ACC112 (cell line): ENCODE measurements around the gene CNBD2.
A peak's percentile ranks its signal among the peaks of the same experiment; 100 is the strongest.
"Not testable (repeated sequence)": the region's sequence is repeated elsewhere in the genome, so short reads cannot be mapped to it uniquely, and the experiment has no call there.

Experiments
- H2AFZ ChIP-seq: fragments of 200-600 bp; sonication (generic); one replicate; pipeline ENCODE4 v1.6.0; 2017; ENCODE audit warnings: antibody characterized with exemption, low read length; ENCODE audit not compliant: unreplicated experiment
- H3K27ac ChIP-seq: fragments of 200-600 bp; sonication (generic); 2 replicates; pipeline ENCODE4 v1.5.1; 2014; ENCODE audit warnings: low read depth, mild to moderate bottlenecking, antibody characterized with exemption, low read length, moderate library complexity
- H3K27me3 ChIP-seq: fragments of 200-600 bp; sonication (generic); 2 replicates; pipeline ENCODE4 v1.6.1; 2014; ENCODE audit warnings: mild to moderate bottlenecking, antibody characterized with exemption, low read length, moderate library complexity, mixed read lengths; ENCODE audit not compliant: insufficient read depth
- H3K36me3 ChIP-seq: fragments of 200-600 bp; sonication (generic); 2 replicates; pipeline ENCODE4 v1.6.1; 2016; ENCODE audit warnings: mild to moderate bottlenecking, antibody characterized with exemption, low read length, moderate library complexity, mixed read lengths; ENCODE audit not compliant: insufficient read depth
- H3K4me1 ChIP-seq: fragments of 200-600 bp; sonication (generic); one replicate; pipeline ENCODE4 v1.6.1; 2016; ENCODE audit warnings: low read length, mixed read lengths; ENCODE audit not compliant: insufficient read depth, unreplicated experiment, control insufficient read depth
- H3K4me3 ChIP-seq: fragments of 200-600 bp; sonication (generic); 2 replicates; pipeline ENCODE4 v1.5.1; 2014; ENCODE audit warnings: mild to moderate bottlenecking, low read depth, low read length
- H3K79me2 ChIP-seq: fragments of 200-600 bp; sonication (generic); one replicate; pipeline ENCODE4 v1.6.0; 2016; ENCODE audit warnings: low read length; ENCODE audit not compliant: control insufficient read depth, unreplicated experiment, insufficient read depth

CNBD2 gene

DNA sequence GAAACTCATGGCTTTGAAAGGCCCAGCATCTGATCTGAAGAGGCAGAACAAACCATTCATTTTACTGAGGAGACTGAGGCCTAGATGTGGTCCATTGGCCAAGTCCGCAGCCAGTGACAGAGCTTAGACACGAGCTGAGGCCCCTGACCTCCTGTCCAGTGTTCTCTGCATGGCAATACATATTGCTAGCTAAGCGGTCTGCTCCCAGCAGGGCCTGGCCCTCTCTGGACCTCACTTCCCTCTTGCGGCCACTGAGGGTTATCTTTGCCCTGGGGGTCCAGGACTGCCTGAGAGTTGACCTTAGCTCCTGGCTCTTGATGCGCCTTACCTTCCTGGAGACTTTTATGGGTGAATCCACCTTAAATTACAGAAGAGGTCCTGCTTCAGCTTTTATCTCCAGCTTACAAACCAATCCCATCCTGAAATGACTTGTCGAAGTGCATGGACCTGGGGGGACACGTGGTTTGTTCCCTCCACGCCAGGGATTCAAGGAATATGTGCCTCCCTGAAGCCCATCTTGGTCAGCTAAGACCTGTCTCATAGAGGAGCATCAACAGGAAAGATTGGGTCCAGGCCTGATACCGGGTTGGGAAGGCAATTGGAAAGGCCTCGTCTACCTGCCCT is 75.6 kb downstream of the CNBD2 start:
- no peak overlapping the region for H3K27ac ChIP-seq
- H3K36me3 ChIP-seq, result no peaks in the 10 kb centered on the region; the same call in 1 of the 2 replicates
- H3K79me2 ChIP-seq, result peaks cover 34% of the 10 kb centered on the region
- no peaks in the 10 kb centered on the region for H3K4me1 ChIP-seq
- no peak overlapping the region for H2AFZ ChIP-seq
- H3K27me3 ChIP-seq, result no peaks in the 10 kb centered on the region
- H3K4me3 ChIP-seq, result no peak overlapping the region

- Histone ChIP-seq H3K4me1 (no peaks in the 10 kb centered on the region), H3K79me2 (peaks cover 48% of the 10 kb centered on the region)
These were observed 77.0 kb downstream of the CNBD2 start for GRCh38 chr20:36045373-36045714.

DNA sequence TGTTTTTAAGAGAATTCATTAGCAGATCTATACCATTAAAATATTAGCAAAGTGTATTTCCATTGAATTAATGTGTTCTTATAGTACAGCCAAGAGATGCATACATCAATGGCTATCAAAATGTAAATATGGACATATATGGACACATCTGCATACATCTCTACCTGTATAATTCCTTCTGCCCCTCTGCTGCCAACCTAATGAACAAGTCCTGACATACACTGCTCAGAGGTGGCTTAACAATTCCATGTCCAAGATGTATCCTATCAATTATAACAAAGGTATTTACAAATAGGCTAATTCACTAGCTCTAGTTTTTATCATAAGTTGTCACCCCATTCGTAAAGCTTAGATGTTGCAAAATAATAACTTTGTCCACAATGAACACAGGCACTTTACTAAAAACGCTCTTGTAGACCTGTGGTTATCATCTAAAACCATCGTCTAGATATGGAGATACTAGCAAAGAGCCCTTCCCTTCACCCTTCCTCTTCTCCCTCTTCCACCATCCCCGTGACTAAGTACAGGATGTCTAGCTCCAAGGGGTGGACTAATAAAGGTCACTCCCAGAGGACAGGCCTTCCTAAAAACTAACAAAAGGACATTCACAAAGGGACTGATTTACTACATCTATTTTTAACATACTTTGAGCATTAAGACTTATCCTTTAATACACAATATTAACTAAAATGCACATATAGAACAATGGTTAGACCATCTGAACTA is 77.8 kb downstream of the CNBD2 start:
- not testable (repeated sequence) for H3K4me1 ChIP-seq, H3K27ac ChIP-seq, H3K4me3 ChIP-seq, H2AFZ ChIP-seq, H3K36me3 ChIP-seq, H3K27me3 ChIP-seq
- H3K79me2 ChIP-seq, result peaks cover 52% of the 10 kb centered on the region

More at GRCh38 chr20:36045373-36045714, 77.0 kb downstream of the CNBD2 start:
- Histone ChIP-seq H2AFZ (no peak overlapping the region), H3K27me3 (no peaks in the 10 kb centered on the region), H3K36me3 (no peaks in the 10 kb centered on the region; the same call in 1 of the 2 replicates), H3K4me3 (no peak overlapping the region), H3K27ac (no peak overlapping the region)

- not testable (repeated sequence) for H3K27me3 ChIP-seq, H2AFZ ChIP-seq, H3K36me3 ChIP-seq, H3K4me1 ChIP-seq, H3K27ac ChIP-seq
- peak overlapping the region; percentile 90 for H3K4me3 ChIP-seq
- H3K79me2 ChIP-seq, result peaks cover 52% of the 10 kb centered on the region
These were observed 81.0 kb downstream of the CNBD2 start for GRCh38 chr20:36049408-36049807.

- H3K27me3 ChIP-seq, result no peaks in the 10 kb centered on the region
- H2AFZ ChIP-seq, result peak overlapping the region; percentile 77
- H3K4me3 ChIP-seq, result peak overlapping the region; percentile 90
- peaks cover 48% of the 10 kb centered on the region for H3K79me2 ChIP-seq
- no peaks in the 10 kb centered on the region; the same call in 1 of the 2 replicates for H3K36me3 ChIP-seq
- H3K27ac ChIP-seq, result peak overlapping the region; percentile 89
- peaks cover 5% of the 10 kb centered on the region for H3K4me1 ChIP-seq
These were observed 82.3 kb downstream of the CNBD2 start for GRCh38 chr20:36050436-36051317.

- Histone ChIP-seq H3K27me3 (no peaks in the 10 kb centered on the region), H3K4me1 (peaks cover 5% of the 10 kb centered on the region), H3K79me2 (peaks cover 41% of the 10 kb centered on the region), H3K4me3 (peak overlapping the region; percentile 90), H3K36me3 (no peaks in the 10 kb centered on the region; the same call in 1 of the 2 replicates), H2AFZ (peak overlapping the region; percentile 77), H3K27ac (no peak overlapping the region)
These were observed 83.1 kb downstream of the CNBD2 start for GRCh38 chr20:36051318-36052116.

DNA sequence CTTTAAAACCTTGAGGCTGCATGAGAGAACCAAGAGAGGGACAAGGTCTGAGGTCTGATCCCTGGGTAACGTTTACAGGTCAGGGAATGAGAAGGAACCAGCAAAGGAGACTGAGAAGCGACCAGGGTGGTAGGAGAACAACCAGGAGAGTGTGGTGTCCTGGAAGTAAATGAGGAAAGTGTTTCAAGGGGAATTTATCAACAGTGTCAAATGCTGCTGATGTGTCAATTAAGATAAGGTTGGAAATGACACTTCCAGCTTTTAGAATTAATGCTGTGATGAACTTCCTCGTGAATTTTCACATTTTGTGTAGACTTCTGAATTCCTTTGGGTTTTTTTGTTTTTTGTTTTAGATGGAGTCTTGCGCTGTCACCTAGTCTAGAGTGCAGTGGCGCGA is 83.7 kb downstream of the CNBD2 start:
- Histone ChIP-seq H3K4me1 (peaks cover 5% of the 10 kb centered on the region), H3K36me3 (no peaks in the 10 kb centered on the region; the same call in 1 of the 2 replicates), H3K27ac (no peak overlapping the region), H3K79me2 (peaks cover 36% of the 10 kb centered on the region), H3K4me3 (no peak overlapping the region), H2AFZ (no peak overlapping the region), H3K27me3 (no peaks in the 10 kb centered on the region)

- not testable (repeated sequence) for H3K36me3 ChIP-seq, H3K27me3 ChIP-seq, H3K4me3 ChIP-seq, H2AFZ ChIP-seq, H3K27ac ChIP-seq, H3K4me1 ChIP-seq
- H3K79me2 ChIP-seq, result peaks cover 18% of the 10 kb centered on the region
These were observed 85.6 kb downstream of the CNBD2 start for GRCh38 chr20:36053863-36054518.

- Histone ChIP-seq H2AFZ (no peak overlapping the region), H3K36me3 (no peaks in the 10 kb centered on the region), H3K27ac (no peak overlapping the region), H3K27me3 (no peaks in the 10 kb centered on the region), H3K79me2 (peaks cover 6% of the 10 kb centered on the region), H3K4me1 (peaks cover 5% of the 10 kb centered on the region), H3K4me3 (no peak overlapping the region)
These were observed 86.8 kb downstream of the CNBD2 start for GRCh38 chr20:36055145-36055544.

GRCh38 chr20:36060676-36061075 is 92.3 kb downstream of the CNBD2 start:
- Histone ChIP-seq H3K4me1 (no peaks in the 10 kb centered on the region), H3K27ac (no peak overlapping the region), H3K4me3 (no peak overlapping the region), H3K27me3 (no peaks in the 10 kb centered on the region), H3K79me2 (no peaks in the 10 kb centered on the region), H3K36me3 (no peaks in the 10 kb centered on the region), H2AFZ (no peak overlapping the region)
